ENCODE data around the gene GBP2. TPM values are rescaled to one million over a fixed set of nuclear protein-coding genes. Genes with fewer than 3 reads are reported as not detected.

Gene GBP2
- total RNA-seq, 3 donors from 2014 or later: 65.4 to 128 (median 68.9) TPM

DNA sequence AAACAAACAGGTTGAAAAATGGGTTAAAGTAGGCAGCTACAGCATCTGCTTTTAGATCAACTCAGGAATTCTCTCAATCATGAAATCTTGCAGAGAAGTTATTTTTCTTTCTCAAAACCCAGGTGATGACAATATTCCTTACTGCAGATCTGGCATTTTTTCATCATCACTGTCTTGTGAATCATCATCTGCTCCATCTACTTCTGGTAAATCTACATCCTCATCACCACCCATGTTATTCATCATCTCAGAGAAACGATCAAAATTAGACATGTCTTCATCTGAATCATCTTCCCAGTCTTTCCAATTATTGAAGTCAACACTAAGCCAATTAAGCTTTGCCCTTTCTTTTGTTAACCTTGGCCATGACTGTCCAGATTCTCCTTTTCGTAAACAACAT, 21.8 kb downstream of the GBP2 start:
- H3K36me3 ChIP-seq (ENCODE audit: low read depth): no peaks in the 10 kb centered on the region
- H3K4me3 ChIP-seq: no peak overlapping the region
- H3K9me3 ChIP-seq: no peaks in the 10 kb centered on the region
- no peaks in the 10 kb centered on the region for H3K4me1 ChIP-seq (ENCODE audit: low read depth)
- intact Hi-C loops (cut with DNase I, micrococcal nuclease): no loop called here
- TF ChIP-seq, protein P1, sequence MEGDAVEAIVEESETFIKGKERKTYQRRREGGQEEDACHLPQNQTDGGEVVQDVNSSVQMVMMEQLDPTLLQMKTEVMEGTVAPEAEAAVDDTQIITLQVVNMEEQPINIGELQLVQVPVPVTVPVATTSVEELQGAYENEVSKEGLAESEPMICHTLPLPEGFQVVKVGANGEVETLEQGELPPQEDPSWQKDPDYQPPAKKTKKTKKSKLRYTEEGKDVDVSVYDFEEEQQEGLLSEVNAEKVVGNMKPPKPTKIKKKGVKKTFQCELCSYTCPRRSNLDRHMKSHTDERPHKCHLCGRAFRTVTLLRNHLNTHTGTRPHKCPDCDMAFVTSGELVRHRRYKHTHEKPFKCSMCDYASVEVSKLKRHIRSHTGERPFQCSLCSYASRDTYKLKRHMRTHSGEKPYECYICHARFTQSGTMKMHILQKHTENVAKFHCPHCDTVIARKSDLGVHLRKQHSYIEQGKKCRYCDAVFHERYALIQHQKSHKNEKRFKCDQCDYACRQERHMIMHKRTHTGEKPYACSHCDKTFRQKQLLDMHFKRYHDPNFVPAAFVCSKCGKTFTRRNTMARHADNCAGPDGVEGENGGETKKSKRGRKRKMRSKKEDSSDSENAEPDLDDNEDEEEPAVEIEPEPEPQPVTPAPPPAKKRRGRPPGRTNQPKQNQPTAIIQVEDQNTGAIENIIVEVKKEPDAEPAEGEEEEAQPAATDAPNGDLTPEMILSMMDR (IDR thresholded peaks at IDR 0.05): no peak
- ATAC-seq (no peak), DNase-seq (no peak)

DNA sequence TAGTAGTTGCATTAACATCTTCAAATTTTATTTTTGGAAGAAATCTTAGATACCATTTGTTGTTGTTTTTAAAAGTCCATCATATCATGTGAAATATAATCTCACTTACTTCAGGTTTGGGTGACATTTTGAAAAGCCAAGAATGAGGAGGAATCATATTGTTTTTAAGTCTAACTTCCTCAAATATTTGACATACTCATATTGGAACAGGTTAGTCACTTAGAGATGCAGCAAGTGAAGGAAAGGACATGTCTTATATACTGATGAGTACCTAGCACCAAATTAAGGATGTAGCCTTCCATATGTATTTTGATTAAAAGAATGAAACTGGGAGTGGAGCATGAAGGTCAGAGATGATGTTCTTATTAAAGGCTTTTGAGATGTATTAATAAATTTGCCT, 23.9 kb downstream of the GBP2 start:
- Histone ChIP-seq H3K4me1 (ENCODE audit: low read depth) (no peaks in the 10 kb centered on the region), H3K4me3 (no peak overlapping the region), H3K9me3 (no peaks in the 10 kb centered on the region), H3K36me3 (ENCODE audit: low read depth) (no peaks in the 10 kb centered on the region)
- TF ChIP-seq, protein P1 (IDR thresholded peaks at IDR 0.05): no peak
- DNase-seq (no peak), ATAC-seq (no peak)
- intact Hi-C loops (cut with DNase I, micrococcal nuclease): no loop called here

- H3K9me3 ChIP-seq: peaks cover 6% of the 10 kb centered on the region
- H3K4me3 ChIP-seq: no peak overlapping the region
- DNase-seq (no peak), ATAC-seq (no peak)
- intact Hi-C loops (cut with DNase I, micrococcal nuclease): no loop called here
- no peaks in the 10 kb centered on the region for H3K36me3 ChIP-seq (ENCODE audit: low read depth)
- H3K4me1 ChIP-seq (ENCODE audit: low read depth): no peaks in the 10 kb centered on the region
- TF ChIP-seq, protein P1 (IDR thresholded peaks at IDR 0.05): no peak
Observed at GRCh38 chr1:89100412-89100811, 25.5 kb downstream of the GBP2 start.

DNA sequence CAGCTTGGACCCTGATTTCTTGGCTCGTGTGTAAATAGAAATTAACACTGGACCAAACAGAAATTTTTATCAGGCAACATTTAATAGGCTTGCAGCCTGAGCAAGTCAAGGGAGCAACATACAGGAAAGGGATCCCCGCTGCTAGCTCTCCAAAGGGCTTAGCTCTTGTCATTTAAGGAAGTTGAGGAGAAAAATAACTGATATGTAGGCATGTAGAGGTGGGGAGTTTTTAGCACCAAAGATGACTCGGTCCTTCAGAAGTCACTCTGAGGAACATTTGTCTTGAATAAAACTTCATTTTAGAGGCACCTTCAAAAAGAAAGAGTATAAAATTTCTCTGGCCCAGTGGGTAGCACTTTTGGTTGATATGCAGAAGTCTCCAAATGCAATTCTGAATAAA, 27.1 kb downstream of the GBP2 start:
- Histone ChIP-seq H3K36me3 (ENCODE audit: low read depth) (no peaks in the 10 kb centered on the region), H3K4me1 (ENCODE audit: low read depth) (no peaks in the 10 kb centered on the region), H3K4me3 (no peak overlapping the region), H3K9me3 (peaks cover 6% of the 10 kb centered on the region)
- intact Hi-C loops (cut with DNase I, micrococcal nuclease): no loop called here
- TF ChIP-seq, protein P1 (IDR thresholded peaks at IDR 0.05): no peak
- DNase-seq (no peak), ATAC-seq (no peak)

GRCh38 chr1:89095737-89096136, 30.2 kb downstream of the GBP2 start:
- DNase-seq: no peak
- Histone ChIP-seq H3K4me1 (ENCODE audit: low read depth) (no peaks in the 10 kb centered on the region), H3K36me3 (ENCODE audit: low read depth) (no peaks in the 10 kb centered on the region), H3K4me3 (no peak overlapping the region), H3K9me3 (peaks cover 6% of the 10 kb centered on the region)
- no peak for ATAC-seq
- TF ChIP-seq, protein P1 (IDR thresholded peaks at IDR 0.05): no peak
- intact Hi-C loops (cut with DNase I, micrococcal nuclease): no loop called here

GRCh38 chr1:89089962-89090361, 36.0 kb downstream of the GBP2 start:
- ATAC-seq (no peak), DNase-seq (no peak)
- intact Hi-C loops (cut with DNase I, micrococcal nuclease): loop anchor here in 1 of 2 donors (10.0 kb wide), 1 partner anchor 275 kb away; the partner anchor contains the start of gene GBP6
- TF ChIP-seq, protein P1 (IDR thresholded peaks at IDR 0.05): no peak
- Histone ChIP-seq H3K4me1 (ENCODE audit: low read depth) (no peaks in the 10 kb centered on the region), H3K4me3 (no peak overlapping the region), H3K9me3 (no peaks in the 10 kb centered on the region), H3K36me3 (ENCODE audit: low read depth) (no peaks in the 10 kb centered on the region)

All from mucosa of descending colon (tissue), 3 donors.